ENCODE measurements around the gene MRPL19.

- TF ChIP-seq CTCF (IDR thresholded peaks at IDR 0.05) (no peak), POLR2A (IDR thresholded peaks at IDR 0.05) (no peak)
These were observed 13.0 kb upstream of the MRPL19 start for GRCh38 chr2:75633620-75634019.
